Measurements from ENCODE around the gene ICAM2. TPM values are rescaled to one million over a fixed set of nuclear protein-coding genes. Genes with fewer than 3 reads are reported as not detected.
A peak's percentile ranks its signal among the peaks of the same experiment; 100 is the strongest.

Gene ICAM2
- polyA plus RNA-seq, 1 donor from 2014 or later: 183 TPM

DNA sequence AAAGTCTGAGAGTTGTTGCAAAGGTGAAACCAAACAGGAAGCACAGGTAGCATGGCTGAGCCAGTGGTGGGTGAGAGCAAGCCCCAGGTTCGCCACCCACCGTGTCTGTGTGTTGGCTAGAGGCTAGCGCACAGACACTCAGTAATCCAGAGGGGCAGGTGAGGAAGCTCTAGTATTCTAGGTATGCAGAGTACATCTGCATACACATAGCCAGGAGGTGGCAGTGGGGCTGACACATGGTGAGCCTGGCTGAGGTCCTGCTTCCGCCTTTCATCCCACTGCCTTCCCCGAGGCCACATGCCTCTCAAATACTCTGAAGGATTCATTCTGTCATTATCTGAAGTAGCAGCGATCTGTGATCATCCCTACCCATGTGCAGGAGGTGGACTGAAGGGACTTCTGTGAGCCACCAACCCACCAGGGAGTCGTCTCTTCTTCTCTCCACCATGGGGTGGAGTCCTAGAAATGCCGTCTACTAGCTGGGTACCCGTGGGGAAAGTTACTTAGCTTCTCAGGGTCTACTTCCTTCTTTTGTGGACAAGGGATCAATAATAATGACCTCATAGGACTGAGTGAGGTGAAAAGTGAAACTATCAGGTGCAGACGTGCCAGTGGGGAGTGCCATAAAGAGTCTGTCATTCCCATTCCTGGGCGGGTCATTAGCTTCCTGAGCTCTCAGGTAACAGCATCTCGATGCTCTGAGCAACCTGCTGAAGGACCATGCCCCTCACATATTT is 36.0 kb upstream of the ICAM2 start:
- H3K27ac Mint-ChIP-seq: peak overlapping the region; percentile 6 to 60 (median 48)

DNA sequence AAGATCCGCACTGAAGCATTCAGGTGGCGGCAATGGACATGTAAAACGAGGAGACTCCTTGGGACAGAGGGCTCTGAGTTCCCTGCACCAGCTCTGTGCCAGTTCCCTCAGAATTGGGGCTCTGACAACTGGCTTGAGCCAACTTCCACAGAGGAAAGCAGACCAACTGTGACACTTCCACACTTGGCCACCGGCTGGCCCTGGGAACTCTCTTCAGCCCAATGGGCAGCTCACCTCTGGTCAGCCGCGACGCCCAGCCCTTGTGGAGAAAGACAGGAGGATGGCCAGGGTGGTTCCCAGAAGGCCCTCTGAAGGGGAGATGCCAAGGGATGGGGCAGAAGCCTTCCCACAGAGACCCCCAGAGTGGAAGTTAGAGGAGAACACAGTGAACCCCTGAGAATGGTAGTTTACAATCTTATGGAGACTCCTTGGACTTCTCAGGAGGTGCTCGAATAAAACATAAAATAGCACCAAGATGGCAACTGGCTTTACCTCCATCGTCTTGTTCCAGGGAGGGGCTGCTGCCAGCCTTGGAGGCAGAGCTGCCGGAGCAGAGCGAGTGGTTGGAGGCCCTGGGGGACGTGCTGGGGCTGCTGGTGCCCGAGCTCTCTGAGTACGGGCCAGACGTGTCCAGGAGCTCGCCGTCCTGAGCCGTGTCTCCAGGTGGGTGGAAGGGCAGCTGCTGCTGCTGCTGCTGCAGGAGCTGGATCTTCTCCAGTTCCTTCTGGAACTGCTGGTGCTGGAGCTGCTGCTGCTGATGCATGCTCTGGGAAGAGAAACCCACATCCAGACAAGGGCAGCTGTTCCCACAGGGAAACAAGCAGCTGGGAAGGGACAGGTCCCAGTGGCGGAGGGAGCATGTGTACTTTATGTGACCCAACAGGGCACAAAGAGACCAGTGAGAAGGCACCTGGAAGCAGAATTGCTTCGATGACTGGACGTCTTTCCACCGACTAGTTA is 35.0 kb upstream of the ICAM2 start:
- peaks cover 0 to 1% (median 0%) of the 10 kb centered on the region in 3 donors for H3K9me3 Mint-ChIP-seq
- no peaks in the 10 kb centered on the region for H3K27me3 Mint-ChIP-seq
- H3K36me3 Mint-ChIP-seq: peaks cover 5% of the 10 kb centered on the region
- no peak overlapping the region for H3K4me3 Mint-ChIP-seq
- H3K27ac Mint-ChIP-seq: peak overlapping the region in 2 of 3 donors; percentile 46 to 71
- H3K4me1 Mint-ChIP-seq: peaks cover 11 to 17% (median 12%) of the 10 kb centered on the region in 3 donors

More for the DNA sequence above, 36.0 kb upstream of the ICAM2 start:
- Mint-ChIP-seq H3K4me1 (peaks cover 11 to 13% (median 12%) of the 10 kb centered on the region in 3 donors), H3K27me3 (no peaks in the 10 kb centered on the region), H3K9me3 (peaks cover 0 to 1% (median 0%) of the 10 kb centered on the region in 3 donors), H3K36me3 (peaks cover 5% of the 10 kb centered on the region), H3K4me3 (peak overlapping the region in 2 of 4 donors; percentile 41 to 76)

DNA sequence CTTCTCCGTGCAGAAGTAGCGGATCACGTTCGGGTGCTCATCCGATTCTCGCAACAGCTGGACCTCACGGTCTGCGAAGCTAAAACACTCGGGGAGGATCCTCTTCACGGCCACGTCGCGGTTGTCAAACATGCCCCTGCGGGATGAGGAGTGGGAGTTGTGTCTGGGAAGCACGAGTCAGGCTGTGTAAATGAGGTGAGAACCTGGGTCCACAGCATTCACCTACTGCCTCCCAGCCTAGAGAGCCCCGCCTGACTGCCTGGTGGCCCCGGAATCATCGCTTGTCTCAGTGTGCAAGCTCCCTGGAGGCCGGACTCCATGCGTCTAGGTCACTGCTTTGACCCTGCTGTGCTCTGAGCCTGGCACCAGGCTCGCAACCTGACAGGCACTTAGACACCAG is 33.9 kb upstream of the ICAM2 start:
- Mint-ChIP-seq H3K27me3 (no peaks in the 10 kb centered on the region), H3K27ac (no peak overlapping the region), H3K9me3 (peaks cover 0 to 1% (median 0%) of the 10 kb centered on the region in 3 donors), H3K4me1 (peaks cover 7 to 14% (median 12%) of the 10 kb centered on the region in 3 donors), H3K36me3 (peaks cover 5% of the 10 kb centered on the region), H3K4me3 (no peak overlapping the region)

DNA sequence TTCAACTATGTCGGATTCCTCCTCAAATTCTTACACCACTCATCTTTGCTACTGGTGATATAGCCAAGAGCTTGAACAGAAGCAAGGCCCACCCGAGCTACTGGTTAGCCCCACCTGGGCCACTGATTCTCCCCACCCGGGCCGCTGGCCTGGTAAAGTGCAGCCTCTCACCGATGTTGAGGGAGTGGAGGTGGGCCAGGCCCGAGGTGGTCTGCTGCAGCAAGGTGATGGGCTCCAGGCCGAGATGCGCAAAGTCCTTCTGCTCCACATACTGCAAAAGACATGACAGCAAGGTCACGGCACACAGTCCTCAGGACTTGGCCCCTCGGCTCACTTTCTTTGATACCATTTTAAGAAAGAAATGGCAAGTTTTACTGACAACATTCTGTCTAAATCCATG is 32.7 kb upstream of the ICAM2 start:
- Mint-ChIP-seq H3K27ac (no peak overlapping the region), H3K27me3 (no peaks in the 10 kb centered on the region), H3K4me3 (no peak overlapping the region), H3K9me3 (peaks cover 0 to 1% (median 0%) of the 10 kb centered on the region in 3 donors), H3K36me3 (peaks cover 6% of the 10 kb centered on the region), H3K4me1 (peaks cover 7 to 14% (median 8%) of the 10 kb centered on the region in 3 donors)

DNA sequence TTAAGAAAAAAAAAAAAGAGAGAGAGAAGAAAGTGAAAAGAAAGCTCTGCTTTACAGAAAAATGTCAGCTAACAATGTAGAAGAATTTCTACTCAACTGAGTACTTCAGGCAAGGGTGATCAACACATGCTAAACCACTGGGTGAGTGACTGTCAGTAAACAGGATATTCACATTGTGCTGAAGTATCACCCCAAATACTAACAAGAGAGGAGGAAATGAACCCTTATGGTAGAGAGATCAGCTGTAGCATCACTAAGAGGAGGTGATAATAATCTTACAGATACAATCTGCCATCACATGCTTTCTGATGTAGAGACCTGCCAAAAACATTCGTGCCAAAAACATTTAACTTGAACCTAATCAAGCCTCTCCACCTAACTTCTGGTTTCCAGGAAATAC is 30.7 kb upstream of the ICAM2 start:
- H3K4me1 Mint-ChIP-seq: peaks cover 0 to 6% (median 0%) of the 10 kb centered on the region in 3 donors
- H3K9me3 Mint-ChIP-seq: peaks cover 0 to 1% (median 0%) of the 10 kb centered on the region in 3 donors
- H3K27me3 Mint-ChIP-seq: no peaks in the 10 kb centered on the region
- peaks cover 8% of the 10 kb centered on the region for H3K36me3 Mint-ChIP-seq
- no peak overlapping the region for H3K4me3 Mint-ChIP-seq
- H3K27ac Mint-ChIP-seq: peak overlapping the region in 1 of 3 donors; percentile 86

DNA sequence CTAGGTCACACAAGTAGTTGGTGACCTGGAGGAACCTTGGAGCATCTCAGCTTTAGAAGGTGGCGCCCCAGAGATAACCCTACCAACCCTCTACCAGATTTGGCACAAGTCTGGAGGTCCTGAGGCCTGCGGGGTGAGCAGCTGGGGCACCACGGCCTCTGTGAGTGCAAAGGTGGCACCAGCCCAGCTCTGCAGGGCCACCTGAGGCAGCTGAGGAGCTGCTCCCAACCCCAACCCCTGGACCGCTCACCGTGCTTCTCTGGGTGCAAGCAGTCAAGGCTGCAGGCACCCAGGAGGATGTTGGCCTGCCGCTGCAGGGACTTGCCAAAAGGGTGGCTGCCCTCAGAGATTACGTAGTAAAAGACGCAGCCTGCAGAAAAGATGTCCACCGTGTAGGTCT is 28.4 kb upstream of the ICAM2 start:
- H3K27me3 Mint-ChIP-seq: no peaks in the 10 kb centered on the region
- peaks cover 12% of the 10 kb centered on the region for H3K36me3 Mint-ChIP-seq
- H3K9me3 Mint-ChIP-seq: peaks cover 0 to 1% (median 0%) of the 10 kb centered on the region in 3 donors
- no peak overlapping the region for H3K27ac Mint-ChIP-seq
- no peak overlapping the region for H3K4me3 Mint-ChIP-seq
- H3K4me1 Mint-ChIP-seq: peaks cover 0 to 4% (median 0%) of the 10 kb centered on the region in 3 donors

DNA sequence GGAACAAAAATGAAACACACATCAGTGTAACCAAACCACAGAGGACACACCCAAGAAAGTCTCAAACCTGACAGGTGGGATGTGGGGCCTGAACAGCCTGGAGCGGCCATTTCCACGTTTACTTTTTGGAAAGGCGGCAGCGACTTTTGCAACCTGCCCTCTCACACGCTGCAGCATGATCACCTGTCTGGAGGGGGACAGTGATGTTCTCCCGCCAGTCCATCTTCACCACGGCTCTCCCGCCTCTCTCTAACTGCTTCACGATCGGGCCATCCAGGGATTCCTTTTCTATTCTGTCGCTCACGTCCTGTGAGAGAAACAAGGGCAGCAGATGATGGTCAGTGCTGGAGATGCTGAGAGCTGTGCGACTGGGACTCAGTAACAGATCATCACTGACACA is 24.7 kb upstream of the ICAM2 start:
- Mint-ChIP-seq H3K9me3 (no peaks in the 10 kb centered on the region), H3K27me3 (no peaks in the 10 kb centered on the region), H3K27ac (no peak overlapping the region), H3K4me1 (no peaks in the 10 kb centered on the region), H3K4me3 (no peak overlapping the region), H3K36me3 (peaks cover 13% of the 10 kb centered on the region)

DNA sequence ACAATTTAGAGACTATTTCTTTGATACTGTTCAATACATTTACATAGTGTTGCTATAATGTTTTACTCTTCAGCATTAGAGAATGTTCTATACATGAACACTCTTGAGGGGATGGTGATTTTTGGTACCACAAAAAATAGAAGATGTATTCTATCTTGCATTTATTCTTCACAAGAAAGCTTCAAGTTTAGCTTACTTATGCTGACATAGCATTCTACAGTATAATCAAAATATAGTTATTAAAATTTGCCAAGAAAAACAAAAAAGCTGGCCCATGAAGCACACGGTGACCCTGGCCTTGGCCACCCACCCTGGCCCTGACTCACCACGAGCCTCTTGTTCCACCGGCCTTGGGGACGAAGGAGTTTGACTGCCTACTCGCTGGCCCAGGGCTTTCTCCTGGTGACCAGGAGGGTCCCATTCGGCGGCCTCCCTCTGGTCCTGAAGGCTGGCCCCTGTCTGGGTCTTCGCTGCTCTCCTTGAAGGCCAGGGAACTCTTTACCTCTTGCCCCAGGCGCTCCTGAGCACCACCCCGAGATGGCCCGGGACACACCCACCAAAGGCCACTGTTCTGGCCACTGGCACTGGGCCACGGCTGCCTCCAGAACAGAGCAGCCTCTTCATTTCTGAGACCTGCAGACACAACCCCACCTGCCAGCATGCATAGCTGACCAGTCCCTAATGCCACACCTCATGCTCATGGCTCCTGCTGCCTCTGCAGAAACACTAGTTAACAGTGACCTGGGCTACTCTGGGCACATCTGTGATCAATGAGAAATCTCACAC is 22.5 kb upstream of the ICAM2 start:
- H3K36me3 Mint-ChIP-seq: peaks cover 8% of the 10 kb centered on the region
- no peaks in the 10 kb centered on the region for H3K9me3 Mint-ChIP-seq
- H3K4me3 Mint-ChIP-seq: no peak overlapping the region
- no peaks in the 10 kb centered on the region for H3K27me3 Mint-ChIP-seq
- no peak overlapping the region for H3K27ac Mint-ChIP-seq
- H3K4me1 Mint-ChIP-seq: no peaks in the 10 kb centered on the region

DNA sequence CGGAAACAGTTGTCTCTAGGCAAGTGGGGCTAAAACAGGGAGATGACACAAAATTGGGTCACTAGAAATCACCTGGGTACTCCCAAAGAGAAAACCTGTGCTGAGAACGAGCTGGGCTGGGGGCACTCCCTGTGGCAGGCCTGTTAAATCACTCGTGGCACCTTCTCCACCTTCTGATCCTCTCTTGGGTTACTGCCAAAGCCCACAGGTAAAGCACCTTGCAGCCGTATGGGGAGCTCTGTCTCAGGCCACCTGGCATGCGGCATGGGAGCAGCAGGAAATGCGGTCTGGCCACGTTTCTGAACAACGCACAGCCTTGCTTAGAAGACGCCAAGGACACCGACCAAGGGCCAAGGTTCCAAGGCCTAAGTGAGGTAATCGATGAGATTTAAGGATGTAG is 21.5 kb upstream of the ICAM2 start:
- H3K4me3 Mint-ChIP-seq: peak overlapping the region in 1 of 4 donors; percentile 29
- no peaks in the 10 kb centered on the region for H3K9me3 Mint-ChIP-seq
- no peaks in the 10 kb centered on the region for H3K27me3 Mint-ChIP-seq
- H3K27ac Mint-ChIP-seq: no peak overlapping the region
- peaks cover 8% of the 10 kb centered on the region for H3K36me3 Mint-ChIP-seq
- H3K4me1 Mint-ChIP-seq: no peaks in the 10 kb centered on the region

DNA sequence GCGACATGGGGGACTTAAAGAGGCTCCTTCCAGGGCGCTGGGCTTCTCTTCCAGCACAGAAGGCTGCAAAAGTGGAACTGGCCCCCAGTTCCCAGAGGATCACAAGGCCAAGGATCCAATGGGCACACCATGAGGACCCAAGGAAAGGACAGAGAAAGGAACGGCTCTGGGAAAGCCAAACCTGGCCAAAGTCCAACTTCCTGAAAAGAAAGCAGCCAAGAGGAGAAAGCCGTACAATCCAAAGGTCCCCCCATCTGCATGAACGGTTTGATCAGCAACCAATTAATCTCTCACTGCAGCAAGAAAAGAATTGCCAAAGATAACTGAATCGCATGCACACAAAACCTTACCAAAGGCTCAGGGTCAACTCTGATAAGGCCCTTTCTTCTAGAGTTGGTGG is 19.8 kb upstream of the ICAM2 start:
- Mint-ChIP-seq H3K9me3 (no peaks in the 10 kb centered on the region), H3K27me3 (no peaks in the 10 kb centered on the region), H3K27ac (peak overlapping the region in 1 of 3 donors; percentile 83), H3K36me3 (peaks cover 4% of the 10 kb centered on the region), H3K4me3 (no peak overlapping the region), H3K4me1 (no peaks in the 10 kb centered on the region)

DNA sequence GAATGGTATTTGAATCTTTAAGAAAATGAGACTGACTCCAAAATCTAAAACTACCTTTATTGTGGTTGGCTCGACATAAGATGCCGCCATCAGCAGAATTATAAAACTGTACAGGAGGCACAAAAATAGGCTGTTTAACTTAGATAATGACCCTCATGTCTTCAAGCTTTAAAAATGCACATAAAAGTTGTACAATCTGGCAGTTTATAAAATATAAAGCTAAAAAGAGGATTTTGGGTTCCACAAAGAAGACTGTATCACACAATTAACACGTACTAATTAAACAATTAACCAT is 18.6 kb upstream of the ICAM2 start:
- Mint-ChIP-seq H3K27ac (no peak overlapping the region), H3K9me3 (no peaks in the 10 kb centered on the region), H3K27me3 (no peaks in the 10 kb centered on the region), H3K36me3 (peaks cover 6% of the 10 kb centered on the region), H3K4me3 (no peak overlapping the region), H3K4me1 (no peaks in the 10 kb centered on the region)

DNA sequence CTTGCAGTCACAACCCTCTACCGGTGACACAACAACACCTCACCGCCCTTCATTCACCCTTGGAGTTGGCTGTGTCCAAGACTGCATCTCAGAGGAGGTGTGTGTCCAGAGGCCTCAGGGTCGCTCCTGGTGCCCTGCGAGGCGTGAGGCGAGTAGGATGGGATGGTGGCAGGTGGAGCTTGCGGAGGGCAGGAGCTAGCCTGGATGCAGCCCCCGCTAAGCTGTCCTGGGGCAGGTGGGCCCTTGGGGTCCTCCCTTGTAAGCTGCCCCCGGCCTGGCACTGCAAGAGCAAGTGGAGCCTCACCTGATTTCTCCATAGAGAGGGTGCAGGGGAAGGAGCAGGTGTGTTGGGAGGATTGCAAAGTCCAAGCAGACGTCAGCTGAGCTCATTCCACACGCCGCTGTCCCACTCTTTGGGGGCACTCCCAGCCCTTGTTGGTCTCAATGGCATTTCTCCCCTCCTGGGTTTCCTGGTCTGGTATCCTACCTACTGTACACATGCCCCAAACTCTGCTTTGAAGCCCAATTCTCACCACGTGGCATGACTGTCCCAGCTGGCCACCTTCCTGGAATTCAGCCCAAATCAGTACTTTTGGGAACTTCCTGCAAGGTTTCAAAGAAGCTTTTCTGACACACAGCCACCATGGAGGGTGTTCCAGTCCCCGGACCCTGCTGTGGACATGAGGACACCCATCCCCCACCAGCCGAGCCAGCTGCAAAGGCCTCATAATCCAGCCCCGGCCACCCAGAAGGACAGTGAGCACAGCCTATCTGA is 18.1 kb upstream of the ICAM2 start:
- Mint-ChIP-seq H3K4me1 (no peaks in the 10 kb centered on the region), H3K27ac (no peak overlapping the region), H3K36me3 (peaks cover 3% of the 10 kb centered on the region), H3K4me3 (no peak overlapping the region), H3K9me3 (no peaks in the 10 kb centered on the region), H3K27me3 (no peaks in the 10 kb centered on the region)

DNA sequence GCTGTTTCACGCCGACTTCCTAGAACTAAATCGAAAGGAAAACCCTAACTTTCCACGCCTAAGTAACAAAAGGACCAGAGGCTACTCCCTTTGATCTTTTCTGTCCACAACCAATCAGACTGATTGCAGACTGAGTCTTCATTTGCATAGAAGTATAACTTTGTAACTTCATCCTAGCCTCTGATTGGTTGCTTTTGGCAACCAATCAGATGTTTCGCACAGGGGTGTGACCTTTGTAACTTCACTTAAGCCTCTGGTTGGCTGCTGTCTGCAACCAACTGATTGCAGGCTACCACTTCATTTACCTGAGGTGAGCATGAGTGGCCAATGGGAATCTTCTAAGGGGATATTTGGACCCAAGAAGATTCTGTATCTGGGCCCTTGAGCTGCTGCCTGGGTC is 17.4 kb upstream of the ICAM2 start:
- H3K27me3 Mint-ChIP-seq: no peaks in the 10 kb centered on the region
- no peak overlapping the region for H3K27ac Mint-ChIP-seq
- no peaks in the 10 kb centered on the region for H3K4me1 Mint-ChIP-seq
- peaks cover 2% of the 10 kb centered on the region for H3K36me3 Mint-ChIP-seq
- no peak overlapping the region for H3K4me3 Mint-ChIP-seq
- H3K9me3 Mint-ChIP-seq: no peaks in the 10 kb centered on the region

DNA sequence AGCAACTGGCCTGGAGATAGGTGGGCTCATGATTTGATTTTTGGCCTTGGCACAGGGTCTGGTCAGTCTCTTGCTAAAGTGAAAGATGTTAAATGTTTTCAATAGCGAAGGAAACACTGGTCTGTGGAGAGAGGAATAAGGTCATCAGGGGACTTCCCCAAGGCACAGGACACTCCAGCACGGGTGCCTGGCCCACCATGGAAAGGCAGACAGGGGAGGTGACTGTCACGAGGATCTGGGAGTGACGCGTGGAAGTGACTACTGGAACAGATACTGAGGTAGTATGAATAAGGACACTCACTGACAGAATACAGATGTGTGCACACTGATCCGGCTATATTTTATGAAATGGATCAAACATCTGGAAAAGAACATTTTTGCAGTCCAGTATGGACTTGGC is 16.7 kb upstream of the ICAM2 start:
- H3K36me3 Mint-ChIP-seq: peaks cover 2% of the 10 kb centered on the region
- H3K9me3 Mint-ChIP-seq: no peaks in the 10 kb centered on the region
- H3K4me3 Mint-ChIP-seq: peak overlapping the region in 1 of 4 donors; percentile 17
- no peak overlapping the region for H3K27ac Mint-ChIP-seq
- no peaks in the 10 kb centered on the region for H3K4me1 Mint-ChIP-seq
- H3K27me3 Mint-ChIP-seq: no peaks in the 10 kb centered on the region

Measured in IgD-negative memory B cell (primary cell).